ENCODE measurements around the gene SLC6A9. TPM values are rescaled to one million over a fixed set of nuclear protein-coding genes. Genes with fewer than 3 reads are reported as not detected.

Gene SLC6A9
- polyA plus RNA-seq, 3 donors = not detected

DNA sequence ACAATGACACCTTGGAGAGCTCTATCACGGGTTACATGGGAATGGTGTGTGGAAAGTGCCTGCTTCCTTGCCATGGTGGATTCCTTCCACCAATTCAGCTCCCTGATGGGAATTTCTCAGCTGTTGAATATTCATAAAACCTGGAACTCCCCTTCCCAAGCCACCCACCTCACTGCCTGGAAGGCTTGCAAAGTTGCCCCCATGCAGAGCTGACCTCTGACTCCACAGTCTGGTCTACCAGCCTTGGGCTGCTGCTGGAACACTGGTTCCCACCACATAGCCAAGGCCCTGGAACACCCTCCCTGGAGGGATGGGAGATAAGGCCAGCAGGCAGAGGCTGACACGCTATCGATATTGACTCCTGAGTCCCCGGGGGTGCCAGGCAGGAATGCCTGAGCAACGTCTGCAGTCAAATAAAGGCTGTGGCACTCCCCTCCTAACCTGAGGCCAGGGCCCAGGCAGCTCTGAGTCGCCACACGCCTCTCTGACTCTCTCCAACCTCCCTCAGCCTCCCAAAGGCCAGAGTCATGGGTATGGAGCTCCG, 31.1 kb downstream of the SLC6A9 start:
- Histone ChIP-seq H4K20me1 (ENCODE audit: insufficient read depth, low read length) (no peaks in the 10 kb centered on the region), H3K36me3 (replicated peaks in 1 of 2; ENCODE audit: control insufficient read depth in 1 of 2, insufficient read depth in 2 of 2, low read length in 2 of 2) (no peaks in the 10 kb centered on the region), H3K4me3 (replicated peaks in 1 of 3; ENCODE audit: low read depth in 2 of 3, low read length in 3 of 3) (no peak overlapping the region), H2AFZ (ENCODE audit: insufficient read depth, low read depth, low read length, poor library complexity, severe bottlenecking) (no peak overlapping the region), H3K4me2 (replicated peaks; ENCODE audit: extremely low read depth, low read length, poor library complexity, severe bottlenecking) (no peak overlapping the region), H3K9me3 (replicated peaks in 1 of 2; ENCODE audit: control insufficient read depth in 1 of 2, insufficient read depth in 1 of 2, low read length in 2 of 2) (no peaks in the 10 kb centered on the region), H3K79me2 (ENCODE audit: insufficient read depth, low read length) (no peaks in the 10 kb centered on the region), H3K4me1 (ENCODE audit: control insufficient read depth in 1 of 2, insufficient read depth in 2 of 2, low read length in 2 of 2) (no peaks in the 10 kb centered on the region), H3K9ac (ENCODE audit: insufficient read depth, low read length, poor library complexity, severe bottlenecking) (no peak overlapping the region), H3K27ac (ENCODE audit: low read depth in 1 of 2, low read length in 2 of 2) (no peak overlapping the region), H3K27me3 (ENCODE audit: control insufficient read depth in 2 of 2, insufficient read depth in 2 of 2, low read length in 2 of 2) (no peaks in the 10 kb centered on the region)
- Mint-ChIP-seq H3K36me3 (no peaks in the 10 kb centered on the region), H3K27ac (no peak overlapping the region), H3K27me3 (ENCODE audit: low read depth in 3 of 3) (peaks cover 0 to 6% (median 5%) of the 10 kb centered on the region in 3 donors), H3K4me1 (no peaks in the 10 kb centered on the region), H3K9me3 (no peaks in the 10 kb centered on the region), H3K4me3 (no peak overlapping the region)
- intact Hi-C loops (cut with micrococcal nuclease) = no loop called here
- WGBS (ENCODE audit: insufficient coverage) = 95% methylated on average over 6 of the region's 8 CpGs
- TF ChIP-seq, protein P1, sequence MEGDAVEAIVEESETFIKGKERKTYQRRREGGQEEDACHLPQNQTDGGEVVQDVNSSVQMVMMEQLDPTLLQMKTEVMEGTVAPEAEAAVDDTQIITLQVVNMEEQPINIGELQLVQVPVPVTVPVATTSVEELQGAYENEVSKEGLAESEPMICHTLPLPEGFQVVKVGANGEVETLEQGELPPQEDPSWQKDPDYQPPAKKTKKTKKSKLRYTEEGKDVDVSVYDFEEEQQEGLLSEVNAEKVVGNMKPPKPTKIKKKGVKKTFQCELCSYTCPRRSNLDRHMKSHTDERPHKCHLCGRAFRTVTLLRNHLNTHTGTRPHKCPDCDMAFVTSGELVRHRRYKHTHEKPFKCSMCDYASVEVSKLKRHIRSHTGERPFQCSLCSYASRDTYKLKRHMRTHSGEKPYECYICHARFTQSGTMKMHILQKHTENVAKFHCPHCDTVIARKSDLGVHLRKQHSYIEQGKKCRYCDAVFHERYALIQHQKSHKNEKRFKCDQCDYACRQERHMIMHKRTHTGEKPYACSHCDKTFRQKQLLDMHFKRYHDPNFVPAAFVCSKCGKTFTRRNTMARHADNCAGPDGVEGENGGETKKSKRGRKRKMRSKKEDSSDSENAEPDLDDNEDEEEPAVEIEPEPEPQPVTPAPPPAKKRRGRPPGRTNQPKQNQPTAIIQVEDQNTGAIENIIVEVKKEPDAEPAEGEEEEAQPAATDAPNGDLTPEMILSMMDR (IDR thresholded peaks at IDR 0.05) = no peak
- no peak for DNase-seq

DNA sequence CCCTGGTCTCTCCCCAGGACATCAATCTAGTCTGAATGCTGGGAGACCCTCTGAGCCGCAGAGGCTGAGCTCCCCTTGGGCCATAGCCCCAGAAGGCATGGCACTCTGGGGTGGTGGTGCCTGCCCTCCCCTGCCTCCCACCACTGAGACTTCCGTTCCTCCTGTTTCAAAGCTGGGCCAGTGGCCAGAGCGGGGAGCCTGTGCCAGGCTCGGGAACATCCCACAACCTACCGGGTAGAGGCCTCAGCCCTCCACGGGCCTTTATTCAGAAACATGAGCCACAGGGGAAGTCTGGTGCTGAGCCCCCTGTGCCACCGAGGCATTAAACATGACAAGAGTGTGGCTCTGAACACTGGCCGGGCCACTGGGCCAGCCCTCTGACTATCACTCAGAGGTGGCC, 31.8 kb downstream of the SLC6A9 start:
- no peak overlapping the region for H3K4me2 ChIP-seq (replicated peaks; ENCODE audit: extremely low read depth, low read length, poor library complexity, severe bottlenecking)
- Mint-ChIP-seq H3K36me3 (no peaks in the 10 kb centered on the region), H3K4me3 (no peak overlapping the region), H3K4me1 (peaks cover 4% of the 10 kb centered on the region), H3K27me3 (ENCODE audit: low read depth in 3 of 3) (peaks cover 0 to 6% (median 5%) of the 10 kb centered on the region in 3 donors), H3K27ac (peak overlapping the region in 1 of 7 donors; percentile 30), H3K9me3 (no peaks in the 10 kb centered on the region)
- TF ChIP-seq, protein P1 (IDR thresholded peaks at IDR 0.05) = no peak
- intact Hi-C loops (cut with micrococcal nuclease) = no loop called here
- 87% methylated on average over 8 of the region's 8 CpGs for WGBS (ENCODE audit: insufficient coverage)
- H3K4me1 ChIP-seq (ENCODE audit: control insufficient read depth in 1 of 2, insufficient read depth in 2 of 2, low read length in 2 of 2) = no peaks in the 10 kb centered on the region
- H3K27me3 ChIP-seq (ENCODE audit: control insufficient read depth in 2 of 2, insufficient read depth in 2 of 2, low read length in 2 of 2) = no peaks in the 10 kb centered on the region
- no peak overlapping the region for H3K9ac ChIP-seq (ENCODE audit: insufficient read depth, low read length, poor library complexity, severe bottlenecking)
- H3K9me3 ChIP-seq (replicated peaks in 1 of 2; ENCODE audit: control insufficient read depth in 1 of 2, insufficient read depth in 1 of 2, low read length in 2 of 2) = no peaks in the 10 kb centered on the region
- no peaks in the 10 kb centered on the region for H3K79me2 ChIP-seq (ENCODE audit: insufficient read depth, low read length)
- H4K20me1 ChIP-seq (ENCODE audit: insufficient read depth, low read length) = no peaks in the 10 kb centered on the region
- no peak overlapping the region for H3K4me3 ChIP-seq (replicated peaks in 1 of 3; ENCODE audit: low read depth in 2 of 3, low read length in 3 of 3)
- H3K36me3 ChIP-seq (replicated peaks in 1 of 2; ENCODE audit: control insufficient read depth in 1 of 2, insufficient read depth in 2 of 2, low read length in 2 of 2) = no peaks in the 10 kb centered on the region
- no peak for DNase-seq
- no peak overlapping the region for H2AFZ ChIP-seq (ENCODE audit: insufficient read depth, low read depth, low read length, poor library complexity, severe bottlenecking)
- no peak overlapping the region for H3K27ac ChIP-seq (ENCODE audit: low read depth in 1 of 2, low read length in 2 of 2)

Data from CD14-positive monocyte (primary cell).